PC-9 (cell line): ENCODE results near the gene CCDC24. TPM values are rescaled to one million over a fixed set of nuclear protein-coding genes. Genes with fewer than 3 reads are reported as not detected.
A peak's percentile ranks its signal among the peaks of the same experiment; 100 is the strongest.

Experiments
- BruUV-seq: library from RNA; stranded (reverse); fragments of 400-500 nt; replicated peaks from 2 replicates; lab custom pipeline; 2021; lab: Mats Ljungman, UMichigan
- CTCF ChIA-PET: fragments of 300-600 bp; sonication (Branson Sonifier 250); formaldehyde crosslinking; loops from one replicate; lab custom pipeline; 2022; ENCODE audit warnings: antibody characterized with exemption; lab: Charles Lee
- POLR2A ChIA-PET: fragments of 300-600 bp; sonication (Branson Sonifier 250); formaldehyde crosslinking; loops from one replicate; lab custom pipeline; 2022; ENCODE audit warnings: antibody characterized with exemption; ENCODE audit not compliant: unreplicated experiment; lab: Charles Lee
- DNase-seq, 2 experiments: peaks; one replicate each; pipeline versions ENCODE4 v3.0.0 to v3.0.0-alpha.2; 2015 to 2022; ENCODE audit warnings: mixed read lengths in 1 of 2
- H2AFZ ChIP-seq: fragments of 200-600 bp; sonication (generic); 2 replicates; pipeline ENCODE4 v1.8.1; 2017; ENCODE audit warnings: antibody characterized with exemption
- H3F3A ChIP-seq: fragments of 200-600 bp; sonication (generic); 2 replicates; pipeline ENCODE4 v1.8.1; 2017; ENCODE audit warnings: antibody characterized with exemption, mild to moderate bottlenecking, low read depth; ENCODE audit not compliant: insufficient read depth
- H3K27ac ChIP-seq: fragments of 200-600 bp; sonication (generic); 2 replicates; pipeline ENCODE4 v1.6.1; 2016; ENCODE audit warnings: mixed run types
- H3K27me3 ChIP-seq: fragments of 200-600 bp; sonication (generic); 2 replicates; pipeline ENCODE4 v1.6.1; 2016; ENCODE audit warnings: low read depth, mixed run types; ENCODE audit not compliant: insufficient read depth
- H3K36me3 ChIP-seq: fragments of 200-600 bp; sonication (generic); 2 replicates; pipeline ENCODE4 v1.6.1; 2016; ENCODE audit warnings: low read depth, mixed run types
- H3K4me1 ChIP-seq: fragments of 200-600 bp; sonication (generic); replicated peaks from 2 replicates; pipeline ENCODE4 v1.6.1; 2016; ENCODE audit warnings: mixed run types; ENCODE audit not compliant: insufficient read depth
- H3K4me2 ChIP-seq: fragments of 200-600 bp; sonication (generic); 2 replicates; pipeline ENCODE4 v1.6.1; 2017; ENCODE audit warnings: mixed run types
- H3K4me3 ChIP-seq: fragments of 200-600 bp; sonication (generic); 2 replicates; pipeline ENCODE4 v1.6.1; 2016; ENCODE audit warnings: mixed run types
- H3K79me2 ChIP-seq: fragments of 200-600 bp; sonication (generic); 2 replicates; pipeline ENCODE4 v1.6.1; 2017; ENCODE audit warnings: low read depth, mixed run types
- H3K9me2 ChIP-seq: fragments of 200-600 bp; sonication (generic); 2 replicates; pipeline ENCODE4 v1.8.1; 2017; ENCODE audit warnings: mild to moderate bottlenecking; ENCODE audit not compliant: insufficient read depth
- H3K9me3 ChIP-seq: fragments of 200-600 bp; sonication (generic); 2 replicates; pipeline ENCODE4 v1.8.1; 2016; ENCODE audit warnings: low read depth; ENCODE audit not compliant: insufficient read depth
- H4K20me1 ChIP-seq: fragments of 200-600 bp; sonication (generic); 2 replicates; pipeline ENCODE4 v1.8.1; 2017; ENCODE audit not compliant: insufficient read depth
- EZH2 ChIP-seq: fragments of 200-600 bp; sonication (generic); IDR thresholded peaks from 2 replicates; pipeline ENCODE4 v1.8.0; 2017; ENCODE audit warnings: antibody characterized with exemption, low read depth
- intact Hi-C: fragments of 100-400 bp; cut with micrococcal nuclease; formaldehyde crosslinking; loops from one replicate; pipeline ENCODE4 v1.10.0; 2022; ENCODE audit not compliant: unreplicated experiment
- total RNA-seq: library from RNA; stranded (reverse); gene quantifications from 2 replicates; pipeline ENCODE4 v1.2.3, GENCODE V29; 2021
- TF ChIP-seq, protein P1 (sequence below): fragments of 200-600 bp; sonication (generic); conservative IDR thresholded peaks from 2 replicates; pipeline ENCODE4 v1.6.1; 2017; ENCODE audit warnings: mixed run types, antibody characterized with exemption, mild to moderate bottlenecking, moderate library complexity

Gene CCDC24
- total RNA-seq, 1 experiment from 2014 or later: 47.9 TPM

DNA sequence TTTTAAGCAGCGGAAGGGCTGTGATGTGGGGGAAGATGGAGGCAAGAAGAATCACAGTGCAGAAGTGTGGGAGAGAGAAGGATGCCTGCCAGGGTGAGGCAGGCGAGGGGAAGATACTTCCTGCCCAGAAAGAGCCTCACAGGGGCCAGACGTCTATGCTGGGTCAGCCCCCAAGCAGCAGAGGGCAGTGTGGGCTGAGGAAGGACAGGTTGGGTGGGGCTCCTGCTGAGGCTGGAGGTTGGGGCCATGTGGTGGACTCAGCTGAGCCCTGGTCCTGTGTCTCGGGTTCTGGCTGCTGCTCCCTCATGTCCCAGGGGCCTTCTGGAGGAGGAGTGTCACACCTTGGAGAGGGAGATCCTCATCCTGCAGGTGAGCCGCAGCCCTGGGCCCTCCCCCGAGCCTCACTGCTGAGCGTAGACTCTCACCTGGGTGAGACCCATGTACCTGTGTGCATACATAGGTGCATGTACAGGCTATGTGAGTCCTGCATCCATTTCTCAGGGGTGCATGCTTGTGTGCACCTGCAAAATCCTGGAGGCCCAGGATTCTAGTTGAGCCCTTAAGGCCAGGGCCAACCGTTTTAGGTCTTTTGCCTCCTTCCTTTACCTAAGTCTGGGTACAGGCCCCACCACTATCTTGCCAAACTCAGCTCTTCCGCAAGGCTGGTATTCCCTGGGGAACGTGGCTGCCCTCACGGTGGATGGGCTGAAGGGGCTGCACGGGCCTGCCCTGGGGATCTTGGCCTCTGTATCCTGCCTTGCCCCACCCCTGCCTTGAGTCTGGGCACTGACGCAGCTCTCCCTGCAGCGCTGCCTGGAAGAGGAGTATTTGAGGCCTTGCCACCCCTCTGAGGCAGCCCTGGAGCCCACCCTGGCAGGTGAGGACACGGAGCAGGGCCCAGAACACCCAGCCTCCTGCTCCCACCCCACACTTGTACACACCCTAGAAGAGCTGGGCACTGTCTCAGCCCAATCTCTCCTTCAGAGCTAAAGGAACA is 3.7 kb downstream of the CCDC24 start:
- DNase-seq: peak; percentile 34 to 51
- CTCF ChIA-PET: no interaction called here
- intact Hi-C loops: loop anchor here (5.0 kb wide), 2 partner anchors 37 to 233 kb away; partner anchors contain the start of gene SLC6A9

GRCh38 chr1:43995984-43996732 is 4.8 kb downstream of the CCDC24 start:
- Histone ChIP-seq H3K9me3 (no peaks in the 10 kb centered on the region), H3K4me2 (no peak overlapping the region), H4K20me1 (no peaks in the 10 kb centered on the region; the same call in none of the 2 replicates), H3K9me2 (no peaks in the 10 kb centered on the region), H3F3A (peaks cover 50% of the 10 kb centered on the region), H3K36me3 (0 out of 2 replicates have a peak, but pooled peaks cover 7% of the 10 kb centered on the region), H2AFZ (no peak overlapping the region), H3K79me2 (no peaks in the 10 kb centered on the region), H3K4me1 (peaks cover 10% of the 10 kb centered on the region), H3K27ac (no peak overlapping the region), H3K4me3 (no peak overlapping the region), H3K27me3 (no peaks in the 10 kb centered on the region)
- DNase-seq: peak in 1 of 2 experiments; percentile 26
- no peak for TF ChIP-seq EZH2
- TF ChIP-seq, protein P1, sequence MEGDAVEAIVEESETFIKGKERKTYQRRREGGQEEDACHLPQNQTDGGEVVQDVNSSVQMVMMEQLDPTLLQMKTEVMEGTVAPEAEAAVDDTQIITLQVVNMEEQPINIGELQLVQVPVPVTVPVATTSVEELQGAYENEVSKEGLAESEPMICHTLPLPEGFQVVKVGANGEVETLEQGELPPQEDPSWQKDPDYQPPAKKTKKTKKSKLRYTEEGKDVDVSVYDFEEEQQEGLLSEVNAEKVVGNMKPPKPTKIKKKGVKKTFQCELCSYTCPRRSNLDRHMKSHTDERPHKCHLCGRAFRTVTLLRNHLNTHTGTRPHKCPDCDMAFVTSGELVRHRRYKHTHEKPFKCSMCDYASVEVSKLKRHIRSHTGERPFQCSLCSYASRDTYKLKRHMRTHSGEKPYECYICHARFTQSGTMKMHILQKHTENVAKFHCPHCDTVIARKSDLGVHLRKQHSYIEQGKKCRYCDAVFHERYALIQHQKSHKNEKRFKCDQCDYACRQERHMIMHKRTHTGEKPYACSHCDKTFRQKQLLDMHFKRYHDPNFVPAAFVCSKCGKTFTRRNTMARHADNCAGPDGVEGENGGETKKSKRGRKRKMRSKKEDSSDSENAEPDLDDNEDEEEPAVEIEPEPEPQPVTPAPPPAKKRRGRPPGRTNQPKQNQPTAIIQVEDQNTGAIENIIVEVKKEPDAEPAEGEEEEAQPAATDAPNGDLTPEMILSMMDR: no peak
- no TSS peak for BruUV-seq
- CTCF ChIA-PET: no interaction called here
- POLR2A ChIA-PET: interaction anchor here (0.5 kb wide), 1 partner anchor 21 kb away, joined by 9 read pairs; no protein-coding TSS in a partner anchor
- intact Hi-C loops: no loop called here

More for the DNA sequence above, 3.7 kb downstream of the CCDC24 start:
- Histone ChIP-seq H4K20me1 (no peaks in the 10 kb centered on the region; the same call in none of the 2 replicates), H3K79me2 (no peaks in the 10 kb centered on the region), H3K9me2 (no peaks in the 10 kb centered on the region), H2AFZ (no peak overlapping the region), H3K4me1 (peaks cover 18% of the 10 kb centered on the region), H3K27ac (no peak overlapping the region), H3K4me2 (no peak overlapping the region), H3F3A (peaks cover 58% of the 10 kb centered on the region), H3K4me3 (no peak overlapping the region), H3K36me3 (0 out of 2 replicates have a peak, but pooled peaks cover under 1% of the 10 kb centered on the region), H3K9me3 (no peaks in the 10 kb centered on the region), H3K27me3 (no peaks in the 10 kb centered on the region)
- TF ChIP-seq EZH2: no peak
- TF ChIP-seq, protein P1: peak; percentile 51; the same call in 1 of the 2 replicates
- POLR2A ChIA-PET: interaction anchor here (0.5 kb wide), 1 partner anchor 20 kb away, joined by 9 read pairs; no protein-coding TSS in a partner anchor
- no TSS peak for BruUV-seq

GRCh38 chr1:43996733-43997115 is 5.3 kb downstream of the CCDC24 start:
- Histone ChIP-seq H2AFZ (no peak overlapping the region), H3K27ac (no peak overlapping the region), H3K9me2 (no peaks in the 10 kb centered on the region), H3K27me3 (no peaks in the 10 kb centered on the region), H3K4me3 (no peak overlapping the region), H3F3A (peaks cover 47% of the 10 kb centered on the region), H4K20me1 (no peaks in the 10 kb centered on the region; the same call in none of the 2 replicates), H3K4me1 (peaks cover 10% of the 10 kb centered on the region), H3K79me2 (no peaks in the 10 kb centered on the region), H3K4me2 (no peak overlapping the region), H3K36me3 (0 out of 2 replicates have a peak, but pooled peaks cover 7% of the 10 kb centered on the region), H3K9me3 (no peaks in the 10 kb centered on the region)
- CTCF ChIA-PET: no interaction called here
- TF ChIP-seq, protein P1: no peak
- no peak for TF ChIP-seq EZH2
- POLR2A ChIA-PET: no interaction called here
- BruUV-seq: no TSS peak
- intact Hi-C loops: no loop called here
- peak in 1 of 2 experiments; percentile 9 for DNase-seq
